Stimulated activated CD4-positive, alpha-beta T cell treated with anti-CD3 and anti-CD28 coated beads, Interleukin-15, amount 100 ng/mL, for 48 hours (primary cell): ENCODE results near the gene CRY2.
A peak's percentile ranks its signal among the peaks of the same experiment; 100 is the strongest.
"Not testable (repeated sequence)": the region's sequence is repeated elsewhere in the genome, so short reads cannot be mapped to it uniquely, and the experiment has no call there.

ENCODE experiments used
- DNase-seq, 2 donors: peaks; one replicate each; pipeline ENCODE4 v3.0.0-alpha.2; 2020; ENCODE audit warnings: low read depth in 2 of 2

Gene CRY2

DNA sequence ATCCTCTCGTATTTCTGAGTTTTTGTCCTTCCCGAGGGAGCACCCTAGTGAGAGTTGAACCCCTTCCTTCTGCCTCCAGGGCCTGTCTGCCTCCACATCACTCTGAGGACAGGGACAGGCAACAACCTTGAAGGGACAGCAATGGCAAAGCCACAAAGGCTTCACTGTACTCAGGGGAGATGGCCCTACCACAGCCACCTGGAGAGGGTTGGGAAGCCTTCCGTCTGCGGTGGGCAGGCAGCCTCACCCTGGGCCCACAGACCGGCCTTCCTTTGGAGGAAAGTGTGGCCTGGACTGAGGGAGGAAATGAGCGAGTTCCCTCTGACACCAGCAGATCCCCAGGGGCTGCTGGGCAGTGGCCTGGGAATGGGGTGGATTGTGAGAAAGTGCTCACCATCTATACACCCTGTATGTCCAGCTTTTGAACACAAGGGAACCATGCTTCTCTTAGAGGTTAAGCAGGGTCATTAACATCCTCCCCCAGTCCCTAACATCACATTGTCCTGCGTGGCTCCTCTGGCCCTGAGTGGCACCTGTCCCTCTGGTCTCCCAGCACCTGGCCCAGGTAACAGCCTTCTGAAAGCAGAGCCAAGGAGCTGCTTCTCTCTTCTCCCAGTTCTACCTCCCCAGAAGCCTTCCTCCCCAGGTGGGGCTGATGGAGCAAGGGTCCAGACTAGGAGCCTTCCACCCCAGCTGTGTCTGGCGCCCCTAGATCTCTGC is 35.5 kb upstream of the CRY2 start:
- no peak for DNase-seq

DNA sequence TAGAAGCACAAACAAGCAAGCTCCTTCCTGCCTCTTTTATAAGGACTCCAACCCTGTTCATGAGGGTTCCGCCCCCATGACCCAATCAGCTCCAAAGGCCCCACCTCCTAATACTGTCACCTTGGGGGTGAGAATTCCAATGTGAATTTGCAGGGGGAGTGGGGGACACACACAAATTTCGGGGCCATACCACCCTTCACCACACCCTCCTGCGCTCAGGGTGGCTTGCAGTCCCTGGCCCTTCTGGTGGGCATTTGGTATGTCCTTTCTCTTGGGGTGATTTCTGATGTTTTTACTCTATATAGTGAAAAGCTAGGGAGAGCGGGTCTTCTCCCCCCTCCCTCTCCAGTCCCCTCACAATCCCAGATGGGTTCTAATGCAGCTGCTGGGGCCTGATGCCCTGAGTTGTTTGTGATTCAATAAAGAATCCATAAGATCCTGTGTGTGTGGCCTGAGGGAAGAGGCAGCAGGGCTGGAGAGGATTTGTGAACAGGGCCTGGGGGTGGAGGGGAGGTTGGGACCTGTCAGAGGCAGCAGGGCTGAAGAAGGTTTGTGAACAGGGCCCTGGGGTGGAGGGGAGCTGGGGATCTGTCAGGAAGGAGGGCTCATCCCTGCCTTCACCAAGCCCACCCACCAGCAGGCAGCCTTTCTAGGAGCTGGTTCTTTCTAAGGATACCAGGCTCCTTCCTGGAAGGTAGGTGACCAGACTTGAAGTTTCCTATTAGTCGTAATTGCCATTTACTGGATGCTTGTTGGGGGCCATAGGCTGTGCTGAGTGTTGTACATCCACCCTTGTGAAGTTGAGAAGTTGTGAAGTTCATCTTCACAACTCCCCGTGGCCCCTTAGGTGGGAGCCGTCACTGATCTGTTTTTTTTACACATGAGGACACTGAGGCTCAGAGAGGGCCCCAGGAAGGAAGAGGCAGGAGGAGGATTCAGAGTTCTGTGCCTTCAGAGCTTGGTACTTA is 34.4 kb upstream of the CRY2 start:
- DNase-seq = no peak

DNA sequence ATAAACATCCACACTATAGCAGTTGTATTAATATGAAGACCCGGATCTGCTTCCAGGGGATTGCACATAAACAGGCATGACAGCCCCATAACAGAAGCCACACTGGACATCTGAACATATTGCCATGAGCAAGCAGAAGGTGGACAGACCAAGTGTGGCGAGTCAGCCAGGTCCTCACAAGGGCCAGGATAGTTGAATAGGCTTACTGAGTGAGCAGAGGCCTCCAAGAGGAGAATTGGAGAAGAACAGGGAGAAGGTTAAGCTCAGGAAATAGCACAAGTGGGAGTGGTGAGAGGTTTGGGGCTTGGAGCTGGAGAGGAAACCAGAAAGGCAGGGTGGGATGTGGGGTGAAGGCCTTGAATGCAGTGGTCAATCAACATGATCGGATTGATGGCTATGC is 31.5 kb upstream of the CRY2 start:
- no peak for DNase-seq

DNA sequence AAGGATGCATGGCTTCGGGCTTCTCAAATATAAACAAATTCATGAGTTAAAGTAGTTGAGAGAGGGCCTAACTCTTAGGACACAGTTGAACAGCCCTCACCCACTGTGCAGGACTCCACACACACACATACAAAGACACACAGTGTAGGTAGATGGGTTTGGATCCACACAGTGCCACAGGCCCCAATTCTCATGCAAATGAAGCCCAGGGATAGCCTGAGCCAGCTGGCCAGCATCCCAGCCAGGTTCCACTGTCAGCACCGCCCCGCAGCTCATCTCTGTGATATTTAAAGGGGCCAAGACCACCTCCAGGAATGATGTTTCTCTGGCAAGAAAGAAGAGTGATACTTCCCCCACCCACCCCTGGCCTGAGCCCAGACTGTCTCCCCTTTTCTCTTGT is 30.7 kb upstream of the CRY2 start:
- no peak for DNase-seq

DNA sequence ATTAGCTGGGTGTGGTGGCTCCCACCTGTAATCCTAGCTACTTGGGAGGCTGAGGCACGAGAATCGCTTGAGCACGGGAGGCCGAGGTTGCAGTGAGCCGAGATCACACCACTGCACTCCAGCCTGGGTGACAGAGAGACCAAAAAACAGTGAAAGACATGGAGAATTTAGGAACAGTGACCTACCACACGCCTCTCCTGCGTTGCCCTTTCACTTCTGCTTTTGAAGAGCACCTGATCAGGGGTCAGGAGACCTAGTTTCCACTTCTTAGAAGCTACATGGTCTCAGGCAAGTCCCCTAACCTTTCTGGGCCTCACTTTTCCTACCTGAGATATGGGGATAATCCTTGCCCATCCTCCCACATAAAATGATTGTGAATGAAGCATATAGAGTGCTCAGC is 30.1 kb upstream of the CRY2 start:
- no peak for DNase-seq

DNA sequence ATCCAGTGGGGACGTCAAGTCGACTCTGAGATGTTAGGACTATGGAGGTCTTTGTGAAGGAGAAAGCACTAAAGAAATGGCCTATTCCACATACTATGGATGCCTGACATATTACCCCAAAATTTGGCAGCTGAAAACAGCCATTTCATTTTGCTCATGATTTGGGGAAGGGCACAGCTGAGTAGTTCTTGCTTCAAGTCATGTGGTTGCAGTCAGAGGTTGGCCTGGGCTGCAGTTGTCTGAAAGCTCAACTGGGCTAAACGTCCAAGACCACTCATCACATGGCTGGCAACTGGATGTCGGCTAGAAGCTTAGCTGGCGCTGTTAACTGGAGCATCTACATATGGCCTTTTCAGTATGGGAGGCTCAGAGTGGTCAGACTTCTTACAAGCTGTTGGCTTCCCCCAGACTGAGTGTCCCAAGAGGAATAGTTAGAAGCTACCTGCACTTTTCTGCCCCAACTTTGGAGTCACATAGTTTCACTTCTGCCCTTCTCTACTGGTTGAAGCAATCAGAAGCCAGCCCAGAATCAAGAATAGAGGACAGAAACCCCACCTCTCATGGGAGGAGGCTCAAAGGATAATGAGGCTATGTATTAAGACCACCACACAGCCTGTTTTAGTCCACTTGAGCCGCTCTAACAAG is 28.2 kb upstream of the CRY2 start:
- no peak for DNase-seq

DNA sequence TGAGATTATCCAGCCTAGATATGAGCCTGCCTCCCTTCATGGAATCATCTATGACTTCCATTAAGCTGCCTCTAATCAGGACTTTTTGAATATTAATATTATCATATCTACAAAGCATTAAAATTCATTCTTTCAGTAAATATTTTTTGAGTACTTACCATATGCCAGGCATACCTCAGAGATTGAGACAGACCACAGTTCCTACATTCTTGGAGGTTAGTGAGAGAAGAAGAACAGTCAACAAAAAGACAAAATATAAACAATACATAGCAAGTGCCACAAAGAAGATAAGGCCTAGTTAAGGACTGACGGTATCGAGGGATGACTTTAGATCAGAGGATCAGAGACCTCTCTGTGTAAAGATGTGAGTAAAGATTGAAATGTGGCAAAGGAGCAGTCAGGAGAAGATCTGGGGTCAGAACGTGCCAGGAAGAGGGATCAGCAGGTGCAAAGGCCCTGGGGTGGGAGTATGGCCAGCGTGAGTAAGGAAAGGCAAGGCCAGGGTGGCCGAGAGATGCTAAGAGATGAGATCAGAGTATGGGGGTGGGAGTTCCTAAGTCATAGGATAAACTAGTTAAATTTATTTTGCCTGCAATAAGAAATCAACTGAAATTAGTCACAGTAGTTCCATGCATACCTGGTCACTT is 26.9 kb upstream of the CRY2 start:
- DNase-seq = no peak

DNA sequence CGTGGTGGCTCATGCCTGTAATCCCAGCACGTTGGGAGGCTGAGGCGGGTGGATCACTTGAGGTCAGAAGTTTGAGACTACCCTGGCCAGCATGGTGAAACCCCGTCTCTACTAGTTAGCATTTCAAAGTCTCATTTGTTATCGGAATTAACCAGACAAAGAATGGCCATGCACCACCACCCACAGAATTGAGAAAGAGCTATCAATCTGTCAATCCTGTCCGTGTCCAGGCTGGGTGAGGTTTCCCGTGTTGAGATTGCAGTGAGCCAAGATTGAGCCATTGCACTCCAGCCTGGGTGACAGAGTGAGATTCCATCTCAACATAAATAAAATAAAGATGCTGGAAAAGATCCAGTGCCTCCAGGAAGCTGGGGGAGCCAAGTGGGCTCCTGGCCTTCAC is 20.8 kb upstream of the CRY2 start:
- DNase-seq = not testable (repeated sequence)

DNA sequence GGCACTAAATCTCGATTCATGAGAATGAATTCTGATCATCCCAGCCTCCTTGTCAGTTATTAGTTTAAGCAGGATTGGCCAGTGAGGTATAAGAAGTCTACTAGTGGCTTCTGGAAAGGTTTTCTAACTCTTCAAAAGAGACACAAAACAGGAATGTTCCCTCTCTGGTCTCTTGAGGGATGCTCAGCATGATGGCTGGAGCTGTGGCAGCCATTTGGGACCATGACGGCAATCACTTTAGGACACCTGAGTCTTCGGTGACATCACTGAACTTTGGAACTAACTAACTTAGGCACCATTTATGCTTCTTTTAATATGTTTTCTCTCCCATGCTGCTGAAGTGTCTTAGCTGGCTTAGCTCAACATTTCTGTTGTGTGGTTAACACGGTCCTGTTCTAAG is 20.2 kb upstream of the CRY2 start:
- DNase-seq = no peak

DNA sequence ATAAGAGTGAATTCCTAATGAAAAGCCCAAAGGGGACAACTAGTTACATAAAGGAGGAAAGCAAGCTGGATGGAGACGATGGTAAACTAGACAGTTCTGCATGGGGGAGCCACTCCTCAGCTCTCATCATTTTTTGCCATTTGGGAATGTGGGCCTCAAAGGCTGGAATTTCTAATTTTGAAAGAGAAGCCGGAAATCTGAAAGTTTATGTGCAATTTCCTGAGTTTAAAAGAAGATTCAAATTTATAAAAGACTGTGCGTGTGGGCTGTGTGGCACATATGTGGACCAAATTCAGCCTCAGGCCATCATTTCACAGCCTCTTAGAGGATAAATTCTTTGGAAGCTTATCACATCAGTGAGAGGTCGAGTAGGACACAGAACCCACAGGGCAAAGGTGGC is 18.3 kb upstream of the CRY2 start:
- DNase-seq = no peak

DNA sequence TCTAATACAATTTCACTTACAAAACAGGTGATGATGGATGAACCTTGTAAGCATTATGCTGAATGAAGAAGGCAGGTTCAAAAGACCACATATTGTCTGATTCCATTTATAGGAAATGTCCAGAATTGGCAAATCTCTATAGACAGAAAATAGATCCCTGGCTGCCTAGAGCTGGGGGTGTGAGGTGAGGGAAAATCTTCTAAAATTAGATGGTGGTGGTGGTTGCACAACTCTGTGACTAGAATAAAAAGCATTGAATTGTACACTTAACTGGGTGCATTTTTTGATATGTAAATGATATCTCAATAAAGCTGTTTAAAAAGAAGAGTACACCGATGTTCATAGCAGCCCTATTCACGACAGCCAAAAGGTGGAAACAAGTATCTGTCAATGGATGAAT is 16.7 kb upstream of the CRY2 start:
- no peak for DNase-seq

DNA sequence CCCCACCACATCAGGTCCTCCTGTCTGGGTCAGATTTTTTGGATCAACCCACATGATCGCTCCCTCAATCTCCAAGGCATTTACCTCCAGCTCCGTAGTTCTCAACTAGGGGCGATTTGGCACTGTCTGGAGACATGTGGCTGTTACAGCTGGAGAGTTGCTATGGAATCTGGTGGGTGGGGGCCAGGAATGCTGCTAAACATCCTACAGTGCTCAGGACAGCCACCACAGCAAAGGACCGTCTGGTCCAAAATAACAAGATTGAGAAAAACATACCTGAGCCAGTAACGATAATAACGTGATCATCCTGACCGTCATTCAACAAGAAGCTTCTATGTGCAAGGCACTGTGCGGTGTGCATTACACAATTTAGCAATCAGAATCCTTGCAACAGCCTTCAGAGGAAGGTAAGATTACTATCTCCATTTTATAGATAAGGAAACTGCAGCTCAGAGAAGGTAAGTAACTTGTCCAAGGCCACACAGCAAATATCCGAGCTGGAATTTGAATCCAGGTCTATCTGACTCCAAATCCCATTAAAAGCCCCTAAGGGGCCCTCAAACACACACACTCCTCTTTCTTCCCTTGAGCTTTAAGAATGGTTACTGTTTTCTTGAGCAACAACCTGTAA is 14.3 kb upstream of the CRY2 start:
- no peak for DNase-seq

DNA sequence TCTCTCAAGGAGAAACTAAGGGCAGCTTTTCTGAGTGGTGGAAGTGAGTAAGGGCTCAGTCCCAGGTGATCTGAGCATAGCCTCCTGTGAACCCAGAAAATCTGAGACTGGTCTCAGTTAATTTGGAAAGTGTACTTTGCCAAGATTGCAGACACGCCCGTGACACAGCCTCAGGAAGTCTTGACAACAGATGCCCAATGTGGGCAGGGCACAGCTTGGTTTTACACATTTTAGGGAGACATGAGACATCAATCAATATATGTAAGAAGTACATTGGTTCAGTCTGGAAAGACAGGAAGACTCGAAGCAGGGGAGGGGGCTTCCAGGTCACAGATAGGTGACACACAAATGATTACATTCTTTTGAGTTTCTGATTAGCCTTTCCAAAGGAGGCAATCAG is 13.5 kb upstream of the CRY2 start:
- no peak for DNase-seq

DNA sequence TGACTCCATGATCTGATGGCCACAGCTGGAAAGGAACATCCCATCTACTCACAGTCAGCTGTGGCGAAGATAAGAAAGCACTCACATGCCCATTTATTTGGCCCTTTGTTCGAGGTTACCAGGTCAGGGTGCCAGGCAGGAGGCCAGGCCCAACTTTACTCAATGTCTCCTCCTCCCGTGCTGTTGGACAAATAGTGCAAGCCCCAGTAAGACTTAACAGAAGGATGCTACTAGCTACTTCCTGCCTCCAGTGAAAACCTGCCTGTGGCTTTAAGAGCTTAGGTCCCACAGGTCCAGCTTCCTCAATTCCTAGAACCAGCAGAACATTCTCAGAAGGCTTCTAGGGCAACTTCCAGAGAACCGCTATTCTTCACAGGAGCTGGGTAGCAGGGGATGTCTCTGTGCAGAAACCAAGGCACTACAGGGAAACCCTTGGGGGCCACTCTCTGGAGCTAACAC is 12.9 kb upstream of the CRY2 start:
- no peak for DNase-seq

DNA sequence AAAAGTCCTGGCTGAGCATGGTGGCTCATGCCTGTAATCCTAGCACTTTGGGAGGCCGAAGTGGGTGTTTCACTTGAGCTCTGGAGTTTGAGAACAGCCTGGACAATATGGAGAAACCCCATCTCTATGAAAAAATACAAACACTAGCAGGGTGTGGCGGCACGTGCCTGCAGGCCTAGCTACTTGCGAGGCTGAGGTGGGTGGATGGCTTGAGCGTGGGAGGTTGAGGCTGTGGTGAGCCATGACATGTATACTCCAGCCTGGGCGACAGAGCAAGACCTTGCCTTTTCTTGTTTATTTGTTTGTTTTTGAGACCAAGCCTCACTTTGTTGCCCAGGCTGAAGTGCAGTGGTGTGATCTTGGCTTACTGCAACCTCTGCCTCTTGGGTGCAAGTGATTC is 8.1 kb upstream of the CRY2 start:
- DNase-seq = no peak

DNA sequence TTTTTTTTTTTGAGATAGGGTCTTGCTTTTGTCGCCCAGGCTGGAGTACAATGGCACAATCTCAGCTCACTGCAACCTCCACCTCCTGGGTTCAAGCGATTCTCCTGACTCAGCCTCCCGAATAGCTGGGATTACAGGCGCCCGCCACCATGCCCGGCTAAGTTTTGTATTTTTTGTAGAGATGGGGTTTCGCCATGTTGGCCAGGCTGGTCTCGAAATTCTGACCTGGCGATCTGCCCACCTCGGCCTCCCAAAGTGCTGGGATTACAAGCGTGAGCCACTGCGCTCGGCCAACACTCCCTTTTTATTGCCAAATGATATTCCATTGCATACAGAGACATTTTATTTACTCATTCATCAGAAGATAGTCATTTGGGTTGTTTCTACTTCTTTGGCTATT is 7.0 kb upstream of the CRY2 start:
- DNase-seq = not testable (repeated sequence)

DNA sequence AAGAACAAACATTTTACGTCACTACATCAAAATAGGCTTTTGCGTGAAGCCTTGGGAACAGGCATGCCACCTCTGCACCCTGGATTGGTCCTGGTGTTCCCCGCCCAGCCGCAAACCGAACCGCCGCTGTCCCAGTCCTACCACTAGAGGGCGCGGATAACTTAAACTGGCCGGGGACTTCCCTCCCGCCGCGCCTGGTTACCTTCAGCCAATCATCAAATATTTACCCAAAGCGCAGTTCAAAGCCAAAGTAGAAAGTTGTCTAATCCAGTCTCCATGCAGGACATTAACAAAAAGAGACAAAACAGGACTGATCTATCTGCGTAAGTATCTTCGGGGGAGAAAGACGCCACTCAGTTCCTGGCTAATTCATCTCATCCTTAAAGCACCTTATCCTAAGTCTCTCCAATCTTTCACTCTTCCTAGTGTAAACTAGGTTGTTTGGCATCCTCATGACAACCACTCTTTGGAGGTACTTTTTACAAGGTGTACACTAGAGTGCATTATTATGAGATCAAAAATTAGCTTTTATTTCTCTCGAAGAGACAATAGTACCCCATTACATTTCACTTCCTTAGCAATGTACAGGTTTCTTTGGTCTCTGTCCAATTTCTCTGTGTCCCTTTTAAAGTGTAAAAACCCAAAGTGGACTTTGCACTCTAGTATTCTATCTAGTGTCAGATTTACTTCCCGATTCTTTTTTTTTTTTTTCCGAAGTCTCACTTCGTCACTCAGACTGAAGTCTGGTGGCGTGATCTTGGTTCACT is 3.9 kb upstream of the CRY2 start:
- DNase-seq = peak; percentile 75 to 82

DNA sequence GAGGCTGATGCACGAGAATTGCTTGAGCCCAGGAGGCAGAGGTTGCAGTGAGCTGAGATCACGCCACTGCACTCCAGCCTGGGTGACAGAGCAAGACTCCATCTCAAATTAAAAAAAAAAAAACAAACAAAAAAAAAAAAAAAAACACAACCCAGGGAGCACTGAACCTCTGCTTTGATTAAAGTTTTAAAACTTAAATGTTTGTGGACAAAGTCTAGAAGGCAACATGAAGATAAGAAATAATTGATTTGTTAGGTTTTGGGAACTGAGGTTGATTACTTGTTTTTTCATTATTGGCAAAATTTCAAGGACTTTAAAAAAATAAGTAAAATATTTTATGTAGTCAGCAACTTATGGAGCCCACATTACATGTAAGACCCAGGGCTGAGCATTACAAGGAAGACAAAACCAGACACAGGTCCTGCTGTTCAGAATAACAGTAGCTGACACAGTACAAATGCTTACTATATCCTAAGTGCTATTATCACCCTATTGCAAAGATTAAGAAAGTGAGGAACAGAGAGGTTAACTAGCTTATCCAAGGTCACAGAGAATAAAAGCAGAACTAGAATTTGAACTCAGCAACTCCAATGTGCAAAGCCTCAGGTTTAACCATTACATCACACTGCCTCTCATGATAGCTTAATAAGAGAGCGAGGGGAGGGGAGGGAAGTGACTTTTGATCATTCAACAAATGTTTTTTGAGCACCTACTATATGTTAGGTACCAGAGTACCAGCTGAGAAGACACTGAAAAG is 2.3 kb upstream of the CRY2 start:
- DNase-seq = no peak

DNA sequence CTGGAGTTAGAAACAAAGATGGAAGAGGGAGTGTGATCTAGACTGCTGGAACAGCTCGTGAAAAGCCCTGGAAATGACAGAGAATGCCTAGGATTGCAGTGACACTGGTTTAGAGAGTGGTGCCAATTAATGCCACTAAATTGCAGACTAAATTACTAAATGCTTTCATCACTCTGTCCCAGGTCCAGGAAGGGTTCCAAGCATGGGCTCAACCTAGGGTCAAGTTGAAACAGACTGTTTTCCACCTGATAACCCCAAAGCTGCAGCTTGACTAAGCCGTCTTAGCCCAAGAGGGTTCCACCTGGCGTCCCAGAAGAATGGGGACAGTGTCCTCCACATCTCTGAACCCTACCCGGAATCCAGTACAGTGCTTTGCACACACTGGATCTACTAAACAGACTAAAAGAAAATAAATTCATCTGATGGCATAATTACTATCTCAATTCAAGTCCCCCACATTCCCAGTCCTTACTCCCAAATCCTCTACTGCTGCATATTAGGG is 1.1 kb upstream of the CRY2 start:
- no peak for DNase-seq

DNA sequence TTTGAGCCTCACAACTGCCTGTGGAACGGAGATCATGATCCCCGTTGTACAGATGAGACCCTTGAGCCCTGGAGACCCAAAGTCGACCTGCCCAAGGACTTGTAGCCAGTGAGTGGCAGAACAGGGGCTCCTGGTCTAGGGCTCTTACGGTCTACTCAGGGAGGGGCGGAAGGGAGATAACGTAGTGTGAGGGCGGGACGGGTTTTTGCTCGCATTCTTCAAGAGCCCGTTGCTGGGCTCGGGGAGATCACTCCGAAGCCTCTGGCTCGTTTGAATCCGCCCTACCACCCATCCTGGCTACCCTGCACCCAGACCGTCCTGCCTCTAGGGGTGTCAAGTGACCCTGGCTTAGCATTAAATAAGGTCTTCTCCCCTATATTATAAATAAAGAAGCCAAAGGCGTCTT is 639 bp downstream of the CRY2 start:
- DNase-seq = peak in 1 of 2 donors; percentile 13
